Suppressor macrophage treated with lipopolysaccharide for 4 hours (primary cell): ENCODE data around the gene MOB3C.

Experiments used
- DNase-seq: peaks from one replicate; pipeline ENCODE4 v3.0.0-alpha.2; 2020

The MOB3C gene

GRCh38 chr1:46637444-46638083 lies 21.0 kb upstream of the MOB3C start:
- DNase-seq: no peak

- no peak for DNase-seq
These were observed 18.6 kb upstream of the MOB3C start for GRCh38 chr1:46635205-46635604.

- DNase-seq: no peak
These were observed 14.1 kb upstream of the MOB3C start for GRCh38 chr1:46630719-46631118.

GRCh38 chr1:46623743-46624644 lies 7.4 kb upstream of the MOB3C start:
- no peak for DNase-seq

GRCh38 chr1:46622344-46622743 lies 5.7 kb upstream of the MOB3C start:
- DNase-seq: peak; percentile 52

GRCh38 chr1:46621930-46622329 lies 5.3 kb upstream of the MOB3C start:
- no peak for DNase-seq

GRCh38 chr1:46619656-46620258 lies 3.1 kb upstream of the MOB3C start:
- no peak for DNase-seq

- peak; percentile 49 for DNase-seq
These were observed 2.3 kb upstream of the MOB3C start for GRCh38 chr1:46618754-46619415.

GRCh38 chr1:46617833-46618232 lies 1.2 kb upstream of the MOB3C start:
- no peak for DNase-seq

- no peak for DNase-seq
These were observed 643 bp upstream of the MOB3C start for GRCh38 chr1:46617108-46617800.

- no peak for DNase-seq
These were observed 876 bp downstream of the MOB3C start for GRCh38 chr1:46615735-46616134.

- DNase-seq: no peak
These were observed 1.5 kb downstream of the MOB3C start for GRCh38 chr1:46615088-46615487.

GRCh38 chr1:46614604-46614984 lies 2.0 kb downstream of the MOB3C start:
- no peak for DNase-seq

- peak; percentile 86 for DNase-seq
These were observed 2.7 kb downstream of the MOB3C start for GRCh38 chr1:46613661-46614603.

- no peak for DNase-seq
These were observed 3.5 kb downstream of the MOB3C start for GRCh38 chr1:46612937-46613660.

- DNase-seq: peak; percentile 46
These were observed 4.9 kb downstream of the MOB3C start for GRCh38 chr1:46611691-46612221.

- no peak for DNase-seq
These were observed 9.1 kb downstream of the MOB3C start for GRCh38 chr1:46607345-46608130.

GRCh38 chr1:46606255-46606965 lies 10.2 kb downstream of the MOB3C start:
- DNase-seq: no peak

GRCh38 chr1:46605232-46605631 lies 11.4 kb downstream of the MOB3C start:
- no peak for DNase-seq
